Measurements from ENCODE around the gene JPT2.

JPT2 gene

DNA sequence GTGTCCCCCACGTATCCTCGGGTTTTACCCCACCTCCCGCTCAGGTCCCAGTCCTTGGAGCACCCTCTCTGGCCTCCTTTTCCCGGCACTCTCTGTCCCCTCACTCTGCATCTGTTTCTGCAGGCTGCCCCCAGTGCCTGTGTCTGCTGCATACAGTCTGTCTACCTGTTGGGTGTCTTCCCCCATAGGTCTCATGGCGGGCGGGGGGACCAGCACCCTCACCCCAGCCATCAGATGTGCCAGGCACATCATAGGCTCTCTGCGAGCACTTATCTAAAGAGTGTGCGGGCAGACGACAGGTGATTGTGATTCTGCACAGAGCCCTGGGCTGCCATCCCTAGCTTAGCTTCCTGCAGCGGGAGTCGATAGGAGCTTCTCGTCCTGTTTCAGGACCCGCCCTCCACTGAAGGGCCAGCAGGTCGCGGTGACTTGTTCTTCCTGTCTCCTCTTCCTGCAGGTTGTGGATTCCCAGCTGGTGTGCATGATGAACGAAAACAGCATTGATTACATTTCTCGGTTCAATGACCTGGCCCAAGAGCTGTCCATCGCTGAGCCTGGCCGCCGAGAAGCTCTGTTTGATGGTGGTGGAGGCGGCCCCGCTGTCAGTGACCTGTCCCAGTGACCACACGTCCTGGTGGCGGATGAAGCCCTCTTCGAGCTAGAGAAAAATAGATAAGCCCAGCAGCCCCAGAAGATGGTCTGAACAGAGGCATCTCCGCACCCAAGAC is 4.5 kb upstream of the JPT2 start:
- no peak for DNase-seq (ENCODE audit: extremely low read depth, insufficient read length)
- no peak overlapping the region for H3K4me3 ChIP-seq (replicated peaks; ENCODE audit: low read depth, low read length)
- no peaks in the 10 kb centered on the region for H3K27me3 ChIP-seq (replicated peaks; ENCODE audit: control insufficient read depth, insufficient read depth, low read length)
- TF ChIP-seq CTCF (IDR thresholded peaks at IDR 0.05; ENCODE audit: insufficient read depth, low read length, poor library complexity, severe bottlenecking), result no peak
- peaks cover 34% of the 10 kb centered on the region for H3K36me3 ChIP-seq (ENCODE audit: control insufficient read depth, insufficient read depth, low read length)

GRCh38 chr16:1674306-1674705 is 3.8 kb upstream of the JPT2 start:
- TF ChIP-seq CTCF (IDR thresholded peaks at IDR 0.05; ENCODE audit: insufficient read depth, low read length, poor library complexity, severe bottlenecking), result no peak
- Histone ChIP-seq H3K36me3 (ENCODE audit: control insufficient read depth, insufficient read depth, low read length) (peaks cover 26% of the 10 kb centered on the region), H3K4me3 (replicated peaks; ENCODE audit: low read depth, low read length) (no peak overlapping the region), H3K27me3 (replicated peaks; ENCODE audit: control insufficient read depth, insufficient read depth, low read length) (no peaks in the 10 kb centered on the region)
- DNase-seq (ENCODE audit: extremely low read depth, insufficient read length), result no peak

DNA sequence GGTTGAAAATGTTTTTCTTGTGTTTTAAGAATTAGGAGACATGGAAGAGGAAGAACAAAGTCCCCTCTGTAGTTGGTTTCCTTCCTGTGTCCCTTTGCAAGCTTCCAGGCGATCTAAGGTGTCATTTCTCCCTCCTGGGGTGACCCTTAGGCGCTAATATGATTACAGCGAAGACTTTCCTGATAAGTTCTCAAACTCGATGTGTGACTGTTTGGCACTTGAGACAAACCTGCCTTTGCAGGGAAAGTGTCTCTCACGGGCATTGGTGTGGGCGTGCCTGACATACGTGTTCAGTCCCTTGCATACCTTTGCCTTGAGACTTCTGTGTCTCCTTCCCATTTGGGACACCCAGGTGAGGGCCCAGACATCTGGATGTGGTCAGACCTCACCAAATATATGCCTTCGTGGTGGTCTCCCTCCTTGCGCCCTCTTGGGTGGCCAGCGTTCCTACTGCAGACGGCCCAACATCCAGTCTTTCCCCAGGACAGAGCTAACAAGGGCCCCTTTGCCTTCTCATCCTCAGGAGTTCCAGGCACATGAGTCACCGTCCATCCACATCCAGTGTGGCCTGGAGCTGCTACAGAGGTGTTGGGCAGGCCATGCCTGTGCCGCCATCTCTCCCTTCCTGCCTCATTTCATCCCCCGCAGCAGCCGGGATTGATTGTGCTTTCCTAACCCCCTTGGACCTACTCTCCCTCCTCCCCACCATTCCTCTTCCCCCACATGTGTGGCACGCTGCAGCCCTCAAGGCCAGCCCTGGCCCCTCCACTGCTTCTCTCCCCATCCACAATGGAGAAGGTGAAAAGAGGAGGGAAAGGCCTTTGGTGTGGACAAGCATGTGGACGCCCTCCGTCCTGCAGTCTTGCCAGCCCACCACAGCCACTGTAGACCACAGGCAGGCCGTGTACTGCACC is 3.1 kb upstream of the JPT2 start:
- no peak for DNase-seq (ENCODE audit: extremely low read depth, insufficient read length)
- Histone ChIP-seq H3K4me3 (replicated peaks; ENCODE audit: low read depth, low read length) (no peak overlapping the region), H3K36me3 (ENCODE audit: control insufficient read depth, insufficient read depth, low read length) (peaks cover 22% of the 10 kb centered on the region), H3K27me3 (replicated peaks; ENCODE audit: control insufficient read depth, insufficient read depth, low read length) (no peaks in the 10 kb centered on the region)
- no peak for TF ChIP-seq CTCF (IDR thresholded peaks at IDR 0.05; ENCODE audit: insufficient read depth, low read length, poor library complexity, severe bottlenecking)

DNA sequence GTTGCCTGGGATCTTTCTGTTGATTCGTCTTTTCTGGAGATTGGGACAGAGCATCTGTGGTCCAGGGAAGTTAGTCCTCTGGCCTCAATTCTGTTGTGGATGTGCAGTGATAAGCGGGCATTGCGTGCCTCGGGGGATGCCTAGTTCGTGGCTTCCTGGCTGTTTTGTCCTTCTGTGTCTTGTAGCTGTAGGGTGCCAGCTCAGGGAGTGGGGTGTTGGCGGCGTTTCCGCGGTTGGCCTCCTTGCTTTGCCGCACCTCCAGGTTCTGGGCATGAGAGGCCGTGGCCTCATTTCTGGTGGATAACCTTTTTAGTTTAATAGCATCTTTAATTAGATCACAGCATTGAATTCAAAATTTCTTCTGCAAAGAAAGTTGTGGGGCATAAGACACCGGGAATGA is 1.4 kb upstream of the JPT2 start:
- no peak for TF ChIP-seq CTCF (IDR thresholded peaks at IDR 0.05; ENCODE audit: insufficient read depth, low read length, poor library complexity, severe bottlenecking)
- Histone ChIP-seq H3K4me3 (replicated peaks; ENCODE audit: low read depth, low read length) (no peak overlapping the region), H3K36me3 (ENCODE audit: control insufficient read depth, insufficient read depth, low read length) (peaks cover 13% of the 10 kb centered on the region), H3K27me3 (replicated peaks; ENCODE audit: control insufficient read depth, insufficient read depth, low read length) (no peaks in the 10 kb centered on the region)
- no peak for DNase-seq (ENCODE audit: extremely low read depth, insufficient read length)

GRCh38 chr16:1677339-1677738 is 740 bp upstream of the JPT2 start:
- H3K27me3 ChIP-seq (replicated peaks; ENCODE audit: control insufficient read depth, insufficient read depth, low read length), result no peaks in the 10 kb centered on the region
- TF ChIP-seq CTCF (IDR thresholded peaks at IDR 0.05; ENCODE audit: insufficient read depth, low read length, poor library complexity, severe bottlenecking), result no peak
- no peak overlapping the region for H3K4me3 ChIP-seq (replicated peaks; ENCODE audit: low read depth, low read length)
- H3K36me3 ChIP-seq (ENCODE audit: control insufficient read depth, insufficient read depth, low read length), result peaks cover 10% of the 10 kb centered on the region
- no peak for DNase-seq (ENCODE audit: extremely low read depth, insufficient read length)
